ENCODE data around the gene TMEM95. TPM values are rescaled to one million over a fixed set of nuclear protein-coding genes. Genes with fewer than 3 reads are reported as not detected.

TMEM95 gene
- total RNA-seq, 1 donor from 2014 or later: not detected

DNA sequence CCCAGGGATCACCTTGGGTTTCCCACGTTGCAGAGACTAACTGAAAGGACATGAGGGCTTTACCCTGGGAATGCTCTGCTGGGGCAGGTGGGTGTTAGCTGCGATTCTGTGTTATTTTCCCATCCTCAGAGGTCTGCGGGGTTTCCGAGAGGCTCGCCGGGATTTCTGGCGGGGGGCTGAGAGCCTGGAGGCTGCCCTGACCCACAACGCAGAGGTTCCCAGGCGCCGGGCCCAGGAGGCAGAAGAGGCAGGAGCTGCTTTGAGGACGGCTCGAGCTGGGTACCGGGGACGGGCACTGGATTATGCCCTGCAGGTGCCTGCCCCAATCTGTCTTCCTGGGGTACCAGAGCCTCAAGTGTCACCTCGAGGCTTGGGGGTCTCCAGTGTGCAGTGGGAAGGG, 11.7 kb upstream of the TMEM95 start:
- H3K4me3 Mint-ChIP-seq (ENCODE audit: low read depth): no peak overlapping the region

DNA sequence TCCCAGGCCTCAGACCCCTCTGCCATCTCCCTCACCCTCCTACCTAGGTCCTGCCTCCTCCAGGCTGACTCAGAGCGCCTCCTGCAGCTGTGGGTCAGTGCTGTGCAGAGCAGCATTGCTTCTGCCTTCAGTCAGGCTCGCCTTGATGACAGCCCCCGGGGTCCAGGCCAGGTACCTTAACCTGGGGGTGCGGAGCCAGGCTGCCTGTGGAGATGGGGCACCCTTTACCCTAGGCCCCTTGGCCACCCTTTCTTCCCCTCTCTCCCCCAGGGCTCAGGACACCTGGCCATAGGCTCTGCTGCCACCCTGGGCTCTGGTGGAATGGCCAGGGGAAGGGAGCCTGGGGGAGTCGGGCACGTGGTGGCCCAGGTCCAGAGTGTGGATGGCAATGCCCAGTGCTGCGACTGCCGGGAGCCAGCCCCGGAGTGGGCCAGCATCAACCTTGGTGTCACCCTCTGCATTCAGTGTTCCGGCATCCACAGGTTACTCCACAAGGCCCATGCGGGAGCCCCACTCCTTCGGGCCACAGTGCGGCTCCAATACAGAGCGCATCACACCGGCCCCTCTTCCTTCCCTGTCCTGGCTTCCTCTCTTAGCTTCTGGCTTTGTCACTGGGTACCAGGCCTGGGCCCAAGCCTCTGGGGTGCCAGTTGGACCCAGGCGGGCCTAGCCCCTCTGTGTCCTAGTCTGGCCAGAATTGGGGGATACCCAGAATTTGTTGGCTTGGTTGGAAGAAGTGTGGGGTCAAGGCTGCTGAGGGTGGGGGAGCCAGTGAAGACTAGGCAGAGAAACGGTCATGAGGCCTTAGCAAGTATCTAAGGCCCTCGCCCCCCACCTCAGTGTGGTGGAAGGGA, 8.0 kb upstream of the TMEM95 start:
- no peak for DNase-seq (ENCODE audit: low spot score, unreplicated experiment)

More for the DNA sequence above, 11.7 kb upstream of the TMEM95 start:
- no peak overlapping the region for H3K27ac Mint-ChIP-seq
- H3K9me3 Mint-ChIP-seq (ENCODE audit: low read depth): no peaks in the 10 kb centered on the region
- H3K36me3 Mint-ChIP-seq (ENCODE audit: insufficient read depth): no peaks in the 10 kb centered on the region
- TF ChIP-seq, protein P1, sequence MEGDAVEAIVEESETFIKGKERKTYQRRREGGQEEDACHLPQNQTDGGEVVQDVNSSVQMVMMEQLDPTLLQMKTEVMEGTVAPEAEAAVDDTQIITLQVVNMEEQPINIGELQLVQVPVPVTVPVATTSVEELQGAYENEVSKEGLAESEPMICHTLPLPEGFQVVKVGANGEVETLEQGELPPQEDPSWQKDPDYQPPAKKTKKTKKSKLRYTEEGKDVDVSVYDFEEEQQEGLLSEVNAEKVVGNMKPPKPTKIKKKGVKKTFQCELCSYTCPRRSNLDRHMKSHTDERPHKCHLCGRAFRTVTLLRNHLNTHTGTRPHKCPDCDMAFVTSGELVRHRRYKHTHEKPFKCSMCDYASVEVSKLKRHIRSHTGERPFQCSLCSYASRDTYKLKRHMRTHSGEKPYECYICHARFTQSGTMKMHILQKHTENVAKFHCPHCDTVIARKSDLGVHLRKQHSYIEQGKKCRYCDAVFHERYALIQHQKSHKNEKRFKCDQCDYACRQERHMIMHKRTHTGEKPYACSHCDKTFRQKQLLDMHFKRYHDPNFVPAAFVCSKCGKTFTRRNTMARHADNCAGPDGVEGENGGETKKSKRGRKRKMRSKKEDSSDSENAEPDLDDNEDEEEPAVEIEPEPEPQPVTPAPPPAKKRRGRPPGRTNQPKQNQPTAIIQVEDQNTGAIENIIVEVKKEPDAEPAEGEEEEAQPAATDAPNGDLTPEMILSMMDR (IDR thresholded peaks at IDR 0.05; ENCODE audit: unreplicated experiment): no peak
- no peak for DNase-seq (ENCODE audit: low spot score, unreplicated experiment)
- H3K27me3 Mint-ChIP-seq: peaks cover 16% of the 10 kb centered on the region
- H3K4me1 Mint-ChIP-seq (ENCODE audit: low read depth): no peaks in the 10 kb centered on the region

DNA sequence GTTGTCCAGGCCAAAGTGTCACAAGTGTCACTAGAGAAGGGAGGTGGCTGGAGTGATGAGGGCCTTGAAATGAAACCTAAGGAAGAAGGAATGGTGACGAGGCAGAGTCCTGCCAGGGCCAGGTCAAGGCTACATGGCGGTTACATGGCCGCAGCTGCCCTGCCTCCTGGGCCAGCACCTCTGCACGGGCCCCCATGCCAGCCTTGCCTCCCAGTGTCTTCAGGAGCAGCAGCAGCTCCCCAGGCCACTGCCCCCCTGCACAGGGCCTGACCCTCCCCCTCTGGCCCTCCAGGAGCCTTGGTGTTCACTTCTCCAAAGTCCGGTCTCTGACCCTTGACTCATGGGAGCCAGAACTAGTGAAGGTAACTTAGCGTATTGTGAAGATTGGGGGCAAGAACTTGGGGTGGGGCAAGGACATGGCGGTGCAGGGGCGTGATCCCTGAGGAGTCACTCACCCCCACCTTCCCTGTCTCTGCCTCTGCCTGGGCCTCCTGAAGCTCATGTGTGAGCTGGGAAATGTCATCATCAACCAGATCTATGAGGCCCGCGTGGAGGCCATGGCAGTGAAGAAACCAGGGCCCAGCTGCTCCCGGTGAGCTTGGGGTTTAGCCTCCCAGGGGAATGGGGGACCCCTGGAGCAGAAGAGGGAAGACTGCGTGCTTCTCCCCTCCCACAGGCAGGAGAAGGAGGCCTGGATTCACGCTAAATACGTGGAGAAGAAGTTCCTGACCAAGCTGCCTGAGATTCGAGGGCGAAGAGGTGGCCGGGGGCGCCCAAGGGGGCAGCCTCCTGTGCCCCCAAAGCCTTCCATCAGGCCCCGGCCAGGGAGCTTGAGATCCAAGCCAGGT, 7.1 kb upstream of the TMEM95 start:
- Mint-ChIP-seq H3K9me3 (ENCODE audit: low read depth) (no peaks in the 10 kb centered on the region), H3K27ac (peak overlapping the region; percentile 20), H3K27me3 (peaks cover 8% of the 10 kb centered on the region), H3K36me3 (ENCODE audit: insufficient read depth) (no peaks in the 10 kb centered on the region), H3K4me1 (ENCODE audit: low read depth) (peaks cover 21% of the 10 kb centered on the region), H3K4me3 (ENCODE audit: low read depth) (no peak overlapping the region)
- no peak for DNase-seq (ENCODE audit: low spot score, unreplicated experiment)
- TF ChIP-seq, protein P1 (IDR thresholded peaks at IDR 0.05; ENCODE audit: unreplicated experiment): no peak

More for the DNA sequence above, 8.0 kb upstream of the TMEM95 start:
- Mint-ChIP-seq H3K36me3 (ENCODE audit: insufficient read depth) (no peaks in the 10 kb centered on the region), H3K27me3 (peaks cover 8% of the 10 kb centered on the region), H3K27ac (no peak overlapping the region), H3K4me3 (ENCODE audit: low read depth) (no peak overlapping the region), H3K9me3 (ENCODE audit: low read depth) (no peaks in the 10 kb centered on the region), H3K4me1 (ENCODE audit: low read depth) (peaks cover 15% of the 10 kb centered on the region)
- TF ChIP-seq, protein P1 (IDR thresholded peaks at IDR 0.05; ENCODE audit: unreplicated experiment): no peak

DNA sequence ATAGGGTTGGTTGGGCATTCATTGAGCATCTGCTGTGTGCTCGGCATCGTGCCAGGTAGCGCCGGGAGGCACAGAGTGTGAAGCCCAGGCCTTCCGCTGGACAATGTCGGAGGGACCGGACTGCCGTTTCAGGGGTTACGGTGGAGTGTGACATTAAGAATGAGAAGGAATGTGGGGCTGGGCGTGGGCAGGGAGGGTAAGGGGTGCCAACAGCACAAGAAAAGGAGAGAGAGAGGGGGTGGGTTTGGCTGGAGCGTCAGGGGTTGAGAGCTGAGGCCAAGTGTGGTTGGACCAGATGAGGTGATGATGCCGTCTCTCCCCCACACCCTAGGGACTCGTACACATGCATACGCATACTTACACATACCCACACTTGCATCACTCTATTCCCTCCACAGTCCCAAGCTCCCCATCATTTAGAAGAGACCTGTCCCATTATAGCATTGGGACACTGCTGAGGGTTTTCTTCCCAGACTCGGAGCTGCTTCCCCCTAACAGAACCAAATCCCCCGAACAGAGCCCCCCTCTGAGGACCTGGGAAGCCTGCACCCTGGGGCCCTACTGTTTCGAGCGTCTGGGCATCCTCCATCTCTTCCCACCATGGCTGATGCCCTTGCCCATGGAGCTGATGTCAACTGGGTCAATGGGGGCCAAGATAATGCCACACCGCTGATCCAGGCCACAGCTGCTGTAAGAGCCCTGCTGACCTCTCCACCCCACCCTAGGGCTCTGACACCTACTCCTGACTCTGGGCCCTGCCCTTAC, 6.3 kb upstream of the TMEM95 start:
- H3K27ac Mint-ChIP-seq: no peak overlapping the region
- DNase-seq (ENCODE audit: low spot score, unreplicated experiment): no peak
- H3K4me3 Mint-ChIP-seq (ENCODE audit: low read depth): no peak overlapping the region
- no peaks in the 10 kb centered on the region for H3K36me3 Mint-ChIP-seq (ENCODE audit: insufficient read depth)
- peaks cover 5% of the 10 kb centered on the region for H3K27me3 Mint-ChIP-seq
- no peaks in the 10 kb centered on the region for H3K9me3 Mint-ChIP-seq (ENCODE audit: low read depth)
- TF ChIP-seq, protein P1 (IDR thresholded peaks at IDR 0.05; ENCODE audit: unreplicated experiment): no peak
- H3K4me1 Mint-ChIP-seq (ENCODE audit: low read depth): peaks cover 22% of the 10 kb centered on the region
